Naive B cell (primary cell): ENCODE results near the gene NFAM1. TPM values are rescaled to one million over a fixed set of nuclear protein-coding genes. Genes with fewer than 3 reads are reported as not detected.

ENCODE experiments used
- ATAC-seq, 2 donors: fragments of 150-1000 bp; cut with Tn5 transposase; 2 replicates each; pipeline ENCODE4 v1.10.0; 2021; ENCODE audit warnings: low read depth in 2 of 2, mild to moderate bottlenecking in 2 of 2, moderate library complexity in 2 of 2
- DNase-seq: peaks from one replicate; pipeline ENCODE4 v3.0.0; 2022
- H3K27ac Mint-ChIP-seq, 6 donors: one replicate each; pipeline ENCODE4 v1.8.0; 2020 to 2022; ENCODE audit warnings: mild to moderate bottlenecking in 6 of 6, mixed read lengths in 6 of 6, moderate library complexity in 5 of 6, inconsistent platforms in 2 of 6
- H3K27me3 Mint-ChIP-seq, 3 donors: one replicate each; pipeline ENCODE4 v1.8.0; 2021 to 2022; ENCODE audit warnings: mixed read lengths in 3 of 3, mild to moderate bottlenecking in 1 of 3
- H3K36me3 Mint-ChIP-seq, 2 donors: one replicate each; pipeline ENCODE4 v1.8.0; 2020 to 2022; ENCODE audit warnings: mixed read lengths in 2 of 2, inconsistent platforms in 1 of 2, mild to moderate bottlenecking in 1 of 2
- H3K4me1 Mint-ChIP-seq, 3 donors: one replicate each; pipeline ENCODE4 v1.8.0; 2020 to 2022; ENCODE audit warnings: mixed read lengths in 3 of 3, inconsistent platforms in 1 of 3, mild to moderate bottlenecking in 1 of 3, moderate library complexity in 1 of 3
- H3K4me3 Mint-ChIP-seq, 8 donors: one replicate each; pipeline ENCODE4 v1.8.0; 2020 to 2022; ENCODE audit warnings: mild to moderate bottlenecking in 8 of 8, mixed read lengths in 8 of 8, moderate library complexity in 8 of 8, inconsistent platforms in 2 of 8
- H3K9me3 Mint-ChIP-seq, 7 donors: one replicate each; pipeline ENCODE4 v1.8.0; 2020 to 2022; ENCODE audit warnings: mixed read lengths in 7 of 7, mild to moderate bottlenecking in 5 of 7, inconsistent platforms in 2 of 7, moderate library complexity in 1 of 7
- polyA plus RNA-seq, 6 donors: library from polyadenylated mRNA; unstranded; fragments of 300-500 nt; fragmentation: Illumina TruSeq; gene quantifications; one replicate each; pipeline ENCODE4 v1.2.3, GENCODE V29; 2021; ENCODE audit warnings: low read depth in 6 of 6

The NFAM1 gene
- polyA plus RNA-seq, 6 donors from 2014 or later = 0.47 to 0.93 (median 0.62) TPM; not detected in 2

- Mint-ChIP-seq H3K27ac (peak overlapping the region in 2 of 6 donors; percentile 88 to 92), H3K9me3 (no peaks in the 10 kb centered on the region), H3K36me3 (no peaks in the 10 kb centered on the region), H3K27me3 (peaks cover 0 to 28% (median 10%) of the 10 kb centered on the region in 3 donors), H3K4me1 (peaks cover 3 to 18% (median 15%) of the 10 kb centered on the region in 3 donors), H3K4me3 (peak overlapping the region in 3 of 8 donors; percentile 35 to 82 (median 49))
- ATAC-seq (no peak), DNase-seq (no peak)
Observed at GRCh38 chr22:42418811-42419242, 13.4 kb downstream of the NFAM1 start.

- H3K4me3 Mint-ChIP-seq = peak overlapping the region in 1 of 8 donors; percentile 50
- no peaks in the 10 kb centered on the region for H3K9me3 Mint-ChIP-seq
- peak overlapping the region in 2 of 6 donors; percentile 77 to 83 for H3K27ac Mint-ChIP-seq
- DNase-seq = no peak
- peaks cover 3 to 18% (median 15%) of the 10 kb centered on the region in 3 donors for H3K4me1 Mint-ChIP-seq
- no peak for ATAC-seq
- H3K36me3 Mint-ChIP-seq = no peaks in the 10 kb centered on the region
- peaks cover 0 to 23% (median 9%) of the 10 kb centered on the region in 3 donors for H3K27me3 Mint-ChIP-seq
Observed at GRCh38 chr22:42417645-42418305, 14.4 kb downstream of the NFAM1 start.

- Mint-ChIP-seq H3K4me1 (peaks cover 3 to 24% (median 17%) of the 10 kb centered on the region in 3 donors), H3K36me3 (no peaks in the 10 kb centered on the region), H3K4me3 (no peak overlapping the region), H3K9me3 (no peaks in the 10 kb centered on the region), H3K27ac (peak overlapping the region in 2 of 6 donors; percentile 67 to 89), H3K27me3 (peaks cover 0 to 14% (median 4%) of the 10 kb centered on the region in 3 donors)
- ATAC-seq (no peak), DNase-seq (no peak)
Observed at GRCh38 chr22:42416671-42417230, 15.5 kb downstream of the NFAM1 start.

GRCh38 chr22:42414565-42415303 lies 17.5 kb downstream of the NFAM1 start:
- ATAC-seq = no peak
- Mint-ChIP-seq H3K36me3 (no peaks in the 10 kb centered on the region), H3K27me3 (peaks cover 0 to 8% (median 0%) of the 10 kb centered on the region in 3 donors), H3K9me3 (no peaks in the 10 kb centered on the region), H3K27ac (peak overlapping the region in 2 of 6 donors; percentile 24 to 30), H3K4me1 (peaks cover 3 to 29% (median 22%) of the 10 kb centered on the region in 3 donors), H3K4me3 (no peak overlapping the region)
- no peak for DNase-seq

- H3K27ac Mint-ChIP-seq = peak overlapping the region in 1 of 6 donors; percentile 13
Observed at GRCh38 chr22:42414021-42414420, 18.2 kb downstream of the NFAM1 start.

GRCh38 chr22:42412744-42413333 lies 19.4 kb downstream of the NFAM1 start:
- Mint-ChIP-seq H3K36me3 (no peaks in the 10 kb centered on the region), H3K9me3 (no peaks in the 10 kb centered on the region), H3K27me3 (no peaks in the 10 kb centered on the region), H3K4me3 (peak overlapping the region in 1 of 8 donors; percentile 29), H3K27ac (peak overlapping the region in 1 of 6 donors; percentile 65), H3K4me1 (peaks cover 3 to 21% (median 18%) of the 10 kb centered on the region in 3 donors)
- ATAC-seq (no peak), DNase-seq (no peak)

More at GRCh38 chr22:42414021-42414420, 18.2 kb downstream of the NFAM1 start:
- no peak overlapping the region for H3K4me3 Mint-ChIP-seq
- H3K4me1 Mint-ChIP-seq = peaks cover 3 to 23% (median 18%) of the 10 kb centered on the region in 3 donors
- ATAC-seq (no peak), DNase-seq (no peak)
- no peaks in the 10 kb centered on the region for H3K9me3 Mint-ChIP-seq
- no peaks in the 10 kb centered on the region for H3K36me3 Mint-ChIP-seq
- peaks cover 0 to 2% (median 0%) of the 10 kb centered on the region in 3 donors for H3K27me3 Mint-ChIP-seq

GRCh38 chr22:42410708-42411107 lies 21.5 kb downstream of the NFAM1 start:
- Mint-ChIP-seq H3K4me3 (no peak overlapping the region), H3K4me1 (peaks cover 11 to 22% (median 18%) of the 10 kb centered on the region in 3 donors), H3K27me3 (no peaks in the 10 kb centered on the region), H3K27ac (peak overlapping the region in 1 of 6 donors; percentile 45), H3K36me3 (no peaks in the 10 kb centered on the region), H3K9me3 (no peaks in the 10 kb centered on the region)
- no peak for DNase-seq
- ATAC-seq = no peak

- DNase-seq (no peak), ATAC-seq (no peak)
- H3K36me3 Mint-ChIP-seq = peaks cover 0 to 5% of the 10 kb centered on the region in 2 donors
- H3K27ac Mint-ChIP-seq = no peak overlapping the region
- H3K4me3 Mint-ChIP-seq = no peak overlapping the region
- H3K4me1 Mint-ChIP-seq = peaks cover 14 to 33% (median 27%) of the 10 kb centered on the region in 3 donors
- no peaks in the 10 kb centered on the region for H3K27me3 Mint-ChIP-seq
- H3K9me3 Mint-ChIP-seq = no peaks in the 10 kb centered on the region
Observed at GRCh38 chr22:42408810-42409529, 23.2 kb downstream of the NFAM1 start.

- H3K36me3 Mint-ChIP-seq = peaks cover 0 to 12% of the 10 kb centered on the region in 2 donors
- H3K27me3 Mint-ChIP-seq = no peaks in the 10 kb centered on the region
- no peaks in the 10 kb centered on the region for H3K9me3 Mint-ChIP-seq
- no peak for ATAC-seq
- H3K4me3 Mint-ChIP-seq = no peak overlapping the region
- peak overlapping the region in 3 of 6 donors; percentile 10 to 53 (median 30) for H3K27ac Mint-ChIP-seq
- H3K4me1 Mint-ChIP-seq = peaks cover 14 to 33% (median 31%) of the 10 kb centered on the region in 3 donors
- DNase-seq = no peak
Observed at GRCh38 chr22:42408276-42408675, 23.9 kb downstream of the NFAM1 start.

- H3K4me1 Mint-ChIP-seq = peaks cover 36 to 53% (median 39%) of the 10 kb centered on the region in 3 donors
Observed at GRCh38 chr22:42404266-42404665, 27.9 kb downstream of the NFAM1 start.

GRCh38 chr22:42401535-42402334 lies 30.5 kb downstream of the NFAM1 start:
- DNase-seq (no peak), ATAC-seq (no peak)
- Mint-ChIP-seq H3K36me3 (peaks cover 0 to 14% of the 10 kb centered on the region in 2 donors), H3K4me3 (peak overlapping the region in 4 of 8 donors; percentile 30 to 56 (median 46)), H3K27ac (peak overlapping the region; percentile 9 to 97 (median 89)), H3K4me1 (peaks cover 43 to 75% (median 58%) of the 10 kb centered on the region in 3 donors), H3K27me3 (no peaks in the 10 kb centered on the region), H3K9me3 (no peaks in the 10 kb centered on the region)

More at GRCh38 chr22:42404266-42404665, 27.9 kb downstream of the NFAM1 start:
- peak overlapping the region in 2 of 6 donors; percentile 10 to 74 for H3K27ac Mint-ChIP-seq
- H3K36me3 Mint-ChIP-seq = peaks cover 0 to 14% of the 10 kb centered on the region in 2 donors
- no peak for ATAC-seq
- no peak overlapping the region for H3K4me3 Mint-ChIP-seq
- H3K27me3 Mint-ChIP-seq = no peaks in the 10 kb centered on the region
- H3K9me3 Mint-ChIP-seq = no peaks in the 10 kb centered on the region
- no peak for DNase-seq
